MCF 10A (cell line): ENCODE results near the gene CAPN11. TPM values are rescaled to one million over a fixed set of nuclear protein-coding genes. Genes with fewer than 3 reads are reported as not detected.

ENCODE experiments used
- BruUV-seq: library from RNA; stranded (reverse); fragments of 400-500 nt; replicated peaks from 2 replicates; lab custom pipeline; 2021; lab: Mats Ljungman, UMichigan
- CTCF ChIA-PET: fragments of 300-600 bp; sonication (Branson Sonifier 250); formaldehyde crosslinking; extraction: SDS; loops from one replicate; lab custom pipeline; 2021; ENCODE audit warnings: antibody characterized with exemption, inconsistent platforms; lab: Yijun Ruan, JAX
- POLR2A ChIA-PET: fragments of 300-600, 350-650 bp; sonication (Branson Sonifier 250); formaldehyde crosslinking; extraction: SDS; loops from one replicate; lab custom pipeline; 2020; ENCODE audit warnings: antibody characterized with exemption, inconsistent platforms; lab: Yijun Ruan, JAX
- DNase-seq: peaks from one replicate; pipeline ENCODE4 v3.0.0-alpha.2; 2018; ENCODE audit not compliant: unreplicated experiment
- H3K27ac Mint-ChIP-seq: one replicate; pipeline ENCODE4 v1.8.0; 2022; ENCODE audit warnings: mild to moderate bottlenecking, low read depth, mixed read lengths; ENCODE audit not compliant: unreplicated experiment
- H3K27me3 Mint-ChIP-seq: one replicate; pipeline ENCODE4 v1.8.0; 2022; ENCODE audit warnings: mixed read lengths; ENCODE audit not compliant: insufficient read depth, unreplicated experiment
- H3K36me3 Mint-ChIP-seq: one replicate; pipeline ENCODE4 v1.8.0; 2022; ENCODE audit warnings: mild to moderate bottlenecking, moderate library complexity, mixed read lengths; ENCODE audit not compliant: insufficient read depth, unreplicated experiment
- H3K4me1 Mint-ChIP-seq: one replicate; pipeline ENCODE4 v1.8.0; 2022; ENCODE audit warnings: mixed read lengths; ENCODE audit not compliant: insufficient read depth, unreplicated experiment
- H3K4me3 Mint-ChIP-seq: one replicate; pipeline ENCODE4 v1.8.0; 2022; ENCODE audit warnings: mild to moderate bottlenecking, moderate library complexity, mixed read lengths; ENCODE audit not compliant: unreplicated experiment
- H3K9me3 Mint-ChIP-seq: one replicate; pipeline ENCODE4 v1.8.0; 2022; ENCODE audit warnings: mixed read lengths; ENCODE audit not compliant: unreplicated experiment
- intact Hi-C: fragments of 100-400 bp; cut with micrococcal nuclease; formaldehyde crosslinking; loops from 2 replicates; pipeline ENCODE4 v1.14.1; 2022
- total RNA-seq: library from RNA; stranded (reverse); gene quantifications from 2 replicates; pipeline ENCODE4 v1.2.3, GENCODE V29; 2022
- TF ChIP-seq, protein P1 (sequence below): fragments of 200-600 bp; IDR thresholded peaks from one replicate; pipeline ENCODE4 v1.8.0; 2022; ENCODE audit warnings: antibody characterized with exemption, mild to moderate bottlenecking; ENCODE audit not compliant: unreplicated experiment

Gene CAPN11
- total RNA-seq, 1 experiment from 2014 or later = not detected

DNA sequence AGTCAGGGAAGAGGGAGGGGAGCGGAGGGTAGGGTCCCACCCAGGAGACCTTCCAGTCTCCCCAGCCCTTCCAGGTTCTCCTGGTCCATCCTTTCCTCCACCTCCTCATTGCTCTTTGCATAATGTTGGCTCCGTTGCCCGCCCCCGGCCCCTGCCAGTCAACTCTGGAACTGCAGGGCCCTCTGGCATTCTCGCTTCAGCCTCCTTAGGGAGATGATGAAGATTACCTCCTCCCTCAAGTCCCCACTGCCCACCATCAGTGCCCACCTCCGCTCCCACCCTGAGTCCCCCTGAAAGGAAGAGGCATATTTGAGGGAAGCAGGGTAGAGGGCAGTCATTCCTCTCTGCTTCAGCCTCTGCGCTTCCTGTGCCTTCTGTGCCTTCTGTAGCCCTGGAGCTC is 22.7 kb upstream of the CAPN11 start:
- intact Hi-C loops = no loop called here
- DNase-seq = no peak
- H3K27me3 Mint-ChIP-seq = no peaks in the 10 kb centered on the region
- no peak overlapping the region for H3K4me3 Mint-ChIP-seq
- TF ChIP-seq, protein P1, sequence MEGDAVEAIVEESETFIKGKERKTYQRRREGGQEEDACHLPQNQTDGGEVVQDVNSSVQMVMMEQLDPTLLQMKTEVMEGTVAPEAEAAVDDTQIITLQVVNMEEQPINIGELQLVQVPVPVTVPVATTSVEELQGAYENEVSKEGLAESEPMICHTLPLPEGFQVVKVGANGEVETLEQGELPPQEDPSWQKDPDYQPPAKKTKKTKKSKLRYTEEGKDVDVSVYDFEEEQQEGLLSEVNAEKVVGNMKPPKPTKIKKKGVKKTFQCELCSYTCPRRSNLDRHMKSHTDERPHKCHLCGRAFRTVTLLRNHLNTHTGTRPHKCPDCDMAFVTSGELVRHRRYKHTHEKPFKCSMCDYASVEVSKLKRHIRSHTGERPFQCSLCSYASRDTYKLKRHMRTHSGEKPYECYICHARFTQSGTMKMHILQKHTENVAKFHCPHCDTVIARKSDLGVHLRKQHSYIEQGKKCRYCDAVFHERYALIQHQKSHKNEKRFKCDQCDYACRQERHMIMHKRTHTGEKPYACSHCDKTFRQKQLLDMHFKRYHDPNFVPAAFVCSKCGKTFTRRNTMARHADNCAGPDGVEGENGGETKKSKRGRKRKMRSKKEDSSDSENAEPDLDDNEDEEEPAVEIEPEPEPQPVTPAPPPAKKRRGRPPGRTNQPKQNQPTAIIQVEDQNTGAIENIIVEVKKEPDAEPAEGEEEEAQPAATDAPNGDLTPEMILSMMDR = no peak
- H3K27ac Mint-ChIP-seq = no peak overlapping the region
- no TSS peak for BruUV-seq
- H3K4me1 Mint-ChIP-seq = peaks cover 22% of the 10 kb centered on the region
- ChIA-PET CTCF (no interaction called here), POLR2A (interaction anchor here (0.6 kb wide), 1 partner anchor 10 kb away, joined by 3 read pairs; no protein-coding TSS in a partner anchor)
- H3K36me3 Mint-ChIP-seq = peaks cover 16% of the 10 kb centered on the region
- H3K9me3 Mint-ChIP-seq = no peaks in the 10 kb centered on the region

DNA sequence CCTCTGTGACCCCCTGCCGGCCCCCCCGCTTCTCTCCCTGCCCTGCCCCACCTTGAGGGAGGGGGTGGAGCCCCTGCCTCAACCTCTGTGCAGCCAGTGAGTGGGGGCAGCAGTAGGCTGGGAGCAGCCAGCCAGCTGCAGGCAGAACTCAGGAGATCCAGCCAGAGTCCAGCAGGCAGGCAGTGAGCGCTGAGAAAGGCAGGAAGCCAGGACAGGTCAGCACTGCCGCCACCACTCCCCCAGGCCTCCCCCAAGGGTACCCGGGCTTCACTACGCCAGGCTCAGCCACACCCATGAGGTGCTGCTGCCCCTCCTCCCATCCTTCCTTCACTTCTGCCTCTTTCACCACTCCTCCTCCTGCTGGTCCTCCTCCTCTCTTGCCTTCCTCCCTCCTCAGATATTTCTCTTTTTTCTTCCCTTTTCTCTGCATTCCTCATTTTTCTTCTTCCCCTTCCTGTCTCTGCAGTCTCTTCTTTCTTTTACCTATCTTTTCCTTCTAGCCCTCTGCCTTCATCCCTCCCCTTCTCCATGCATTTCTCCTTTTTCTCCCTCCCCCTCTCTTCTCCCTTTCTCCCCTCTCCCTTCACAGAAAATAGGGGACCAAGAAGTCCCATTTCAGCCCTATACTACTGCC is 19.8 kb upstream of the CAPN11 start:
- TF ChIP-seq, protein P1 = no peak

DNA sequence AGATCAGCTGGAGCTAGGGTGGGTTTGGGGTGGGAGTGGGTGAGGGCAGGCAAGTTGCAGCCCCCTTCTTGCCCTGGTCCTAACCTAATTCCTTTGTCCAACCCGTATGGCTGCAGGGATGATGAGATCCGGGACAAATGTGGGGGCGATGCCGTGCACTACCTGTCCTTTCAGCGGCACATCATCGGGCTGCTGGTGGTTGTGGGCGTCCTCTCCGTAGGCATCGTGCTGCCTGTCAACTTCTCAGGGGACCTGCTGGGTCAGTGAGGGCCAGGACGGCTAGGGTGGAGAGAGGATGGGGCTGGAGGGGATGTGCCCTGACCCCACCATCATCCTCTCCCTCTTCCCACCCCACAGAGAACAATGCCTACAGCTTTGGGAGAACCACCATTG is 19.3 kb upstream of the CAPN11 start:
- DNase-seq = no peak
- peaks cover 20% of the 10 kb centered on the region for H3K36me3 Mint-ChIP-seq
- POLR2A ChIA-PET = interaction anchor here (0.7 kb wide), 1 partner anchor 222 kb away, joined by 5 read pairs; no protein-coding TSS in a partner anchor
- no peak overlapping the region for H3K27ac Mint-ChIP-seq
- H3K9me3 Mint-ChIP-seq = no peaks in the 10 kb centered on the region
- no peak overlapping the region for H3K4me3 Mint-ChIP-seq
- CTCF ChIA-PET = interaction anchor here (0.5 to 0.7 kb wide), 3 partner anchors 44 to 902 kb away, joined by 3 to 10 read pairs (median 4); no protein-coding TSS in a partner anchor
- TF ChIP-seq, protein P1 = no peak
- no peaks in the 10 kb centered on the region for H3K27me3 Mint-ChIP-seq
- no TSS peak for BruUV-seq
- intact Hi-C loops = no loop called here
- no peaks in the 10 kb centered on the region for H3K4me1 Mint-ChIP-seq

More for the DNA sequence above, 19.8 kb upstream of the CAPN11 start:
- Mint-ChIP-seq H3K4me3 (no peak overlapping the region), H3K27me3 (no peaks in the 10 kb centered on the region), H3K9me3 (no peaks in the 10 kb centered on the region), H3K27ac (no peak overlapping the region), H3K4me1 (peaks cover 3% of the 10 kb centered on the region), H3K36me3 (peaks cover 20% of the 10 kb centered on the region)
- CTCF ChIA-PET = interaction anchor here (0.5 to 1.0 kb wide), 5 partner anchors 24 to 902 kb away, joined by 3 to 10 read pairs (median 4); no protein-coding TSS in a partner anchor
- intact Hi-C loops = no loop called here
- no TSS peak for BruUV-seq
- POLR2A ChIA-PET = interaction anchor here (0.7 kb wide), 1 partner anchor 222 kb away, joined by 5 read pairs; no protein-coding TSS in a partner anchor
- DNase-seq = no peak

DNA sequence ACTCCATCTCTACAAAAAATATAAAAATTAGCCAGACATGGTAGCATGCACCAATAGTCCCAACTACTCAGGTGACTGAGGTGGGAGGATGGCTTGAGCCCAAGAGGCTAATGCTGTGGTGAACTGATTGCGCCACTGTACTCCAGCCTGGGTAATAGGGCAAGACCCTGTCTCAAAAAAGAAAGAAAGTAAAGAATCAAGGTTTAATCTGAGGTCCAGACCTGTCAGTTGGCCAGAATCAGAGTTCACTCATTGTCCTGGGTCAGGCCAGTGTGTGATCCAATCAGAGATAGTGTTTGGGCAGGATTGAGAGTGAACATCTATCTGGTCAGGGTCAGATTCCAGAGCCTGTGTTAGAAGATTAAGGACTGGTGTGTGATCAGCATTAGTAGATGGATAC is 15.8 kb upstream of the CAPN11 start:
- TF ChIP-seq, protein P1 = no peak
- H3K27me3 Mint-ChIP-seq = no peaks in the 10 kb centered on the region
- ChIA-PET CTCF (interaction anchor here (0.5 to 0.6 kb wide), 2 partner anchors 22 to 586 kb away, joined by 3 to 4 read pairs; no protein-coding TSS in a partner anchor), POLR2A (no interaction called here)
- BruUV-seq = no TSS peak
- H3K9me3 Mint-ChIP-seq = no peaks in the 10 kb centered on the region
- H3K4me3 Mint-ChIP-seq = no peak overlapping the region
- no peak for DNase-seq
- H3K36me3 Mint-ChIP-seq = peaks cover 24% of the 10 kb centered on the region
- H3K4me1 Mint-ChIP-seq = no peaks in the 10 kb centered on the region
- H3K27ac Mint-ChIP-seq = no peak overlapping the region
- intact Hi-C loops = no loop called here
